HG02973 (cell line): Measurements from ENCODE around the gene NKD1.
"Not testable (repeated sequence)": the region's sequence is repeated elsewhere in the genome, so short reads cannot be mapped to it uniquely, and the experiment has no call there.

Source experiments
- ATAC-seq: cut with Tn5 transposase; IDR thresholded peaks from one replicate; pipeline ENCODE4 v1.9.1; 2021; ENCODE audit warnings: moderate library complexity; ENCODE audit not compliant: unreplicated experiment

The NKD1 gene

GRCh38 chr16:50548125-50548908, at the start of gene NKD1:
TSS of gene NKD1 (plus strand) at chr16:50548396. CDS start at chr16:50548554, 158 bp downstream.
- ATAC-seq: peak; percentile 83

- no peak for ATAC-seq
These were observed 49.6 kb upstream of the NKD1 start for GRCh38 chr16:50498431-50499155.

GRCh38 chr16:50499254-50499653, 48.9 kb upstream of the NKD1 start:
- ATAC-seq: no peak

- no peak for ATAC-seq
These were observed 47.9 kb upstream of the NKD1 start for GRCh38 chr16:50500171-50500874.

- no peak for ATAC-seq
These were observed 46.9 kb upstream of the NKD1 start for GRCh38 chr16:50501251-50501650.

- ATAC-seq: no peak
These were observed 46.1 kb upstream of the NKD1 start for GRCh38 chr16:50501986-50502615.

GRCh38 chr16:50502616-50503011, 45.6 kb upstream of the NKD1 start:
- ATAC-seq: no peak

- ATAC-seq: not testable (repeated sequence)
These were observed 44.2 kb upstream of the NKD1 start for GRCh38 chr16:50503868-50504531.

- no peak for ATAC-seq
These were observed 43.1 kb upstream of the NKD1 start for GRCh38 chr16:50505115-50505514.

GRCh38 chr16:50505714-50506542, 42.3 kb upstream of the NKD1 start:
- ATAC-seq: no peak

- ATAC-seq: no peak
These were observed 41.7 kb upstream of the NKD1 start for GRCh38 chr16:50506543-50506937.

GRCh38 chr16:50507397-50507796, 40.8 kb upstream of the NKD1 start:
- no peak for ATAC-seq

- ATAC-seq: no peak
These were observed 38.5 kb upstream of the NKD1 start for GRCh38 chr16:50509521-50510341.

GRCh38 chr16:50515218-50515617, 33.0 kb upstream of the NKD1 start:
- no peak for ATAC-seq

- ATAC-seq: no peak
These were observed 31.8 kb upstream of the NKD1 start for GRCh38 chr16:50516401-50516800.

GRCh38 chr16:50516890-50517289, 31.3 kb upstream of the NKD1 start:
- ATAC-seq: no peak

- ATAC-seq: no peak
These were observed 30.5 kb upstream of the NKD1 start for GRCh38 chr16:50517450-50518252.

- no peak for ATAC-seq
These were observed 29.2 kb upstream of the NKD1 start for GRCh38 chr16:50519001-50519400.
